Measurements from ENCODE around the gene CERKL.

CERKL gene

GRCh38 chr2:181594322-181594721, 62.6 kb downstream of the CERKL start:
- Histone ChIP-seq H4K20me1 (ENCODE audit: insufficient read depth, low read length) (no peaks in the 10 kb centered on the region), H3K4me1 (ENCODE audit: insufficient read depth, low read length, severe bottlenecking) (no peaks in the 10 kb centered on the region), H3K9ac (ENCODE audit: low read length) (no peak overlapping the region), H3K27me3 (ENCODE audit: insufficient read depth, low read length) (no peaks in the 10 kb centered on the region), H3K4me2 (ENCODE audit: low read length) (no peak overlapping the region), H3K36me3 (ENCODE audit: insufficient read depth, low read length) (no peaks in the 10 kb centered on the region), H3K9me2 (ENCODE audit: low read depth, low read length) (no peaks in the 10 kb centered on the region), H3F3A (ENCODE audit: insufficient read depth, low read length) (no peaks in the 10 kb centered on the region), H3K79me2 (ENCODE audit: insufficient read depth, low read length) (no peaks in the 10 kb centered on the region), H2AFZ (ENCODE audit: low read length) (no peak overlapping the region), H3K9me3 (ENCODE audit: low read length) (no peaks in the 10 kb centered on the region), H3K4me3 (ENCODE audit: low read depth, low read length, poor library complexity, severe bottlenecking) (no peak overlapping the region), H3K27ac (ENCODE audit: low read depth, low read length, poor library complexity, severe bottlenecking) (no peak overlapping the region)
- no peak for TF ChIP-seq CTCF (IDR thresholded peaks at IDR 0.05; ENCODE audit: low read length)
- no peak for TF ChIP-seq EZH2 (IDR thresholded peaks at IDR 0.05; ENCODE audit: borderline replicate concordance, low read length)

- Histone ChIP-seq H4K20me1 (ENCODE audit: insufficient read depth, low read length) (no peaks in the 10 kb centered on the region), H3K9me3 (ENCODE audit: low read length) (no peaks in the 10 kb centered on the region), H3K36me3 (ENCODE audit: insufficient read depth, low read length) (no peaks in the 10 kb centered on the region), H3F3A (ENCODE audit: insufficient read depth, low read length) (no peaks in the 10 kb centered on the region), H3K27ac (ENCODE audit: low read depth, low read length, poor library complexity, severe bottlenecking) (no peak overlapping the region), H3K79me2 (ENCODE audit: insufficient read depth, low read length) (no peaks in the 10 kb centered on the region), H3K9ac (ENCODE audit: low read length) (no peak overlapping the region), H3K27me3 (ENCODE audit: insufficient read depth, low read length) (no peaks in the 10 kb centered on the region), H3K4me1 (ENCODE audit: insufficient read depth, low read length, severe bottlenecking) (peaks cover 19% of the 10 kb centered on the region), H3K4me3 (ENCODE audit: low read depth, low read length, poor library complexity, severe bottlenecking) (no peak overlapping the region), H3K4me2 (ENCODE audit: low read length) (no peak overlapping the region), H3K9me2 (ENCODE audit: low read depth, low read length) (no peaks in the 10 kb centered on the region), H2AFZ (ENCODE audit: low read length) (no peak overlapping the region)
- TF ChIP-seq EZH2 (IDR thresholded peaks at IDR 0.05; ENCODE audit: borderline replicate concordance, low read length) (no peak), CTCF (IDR thresholded peaks at IDR 0.05; ENCODE audit: low read length) (no peak)
Observed at GRCh38 chr2:181589779-181590178, 67.1 kb downstream of the CERKL start.

GRCh38 chr2:181588546-181588945, 68.4 kb downstream of the CERKL start:
- Histone ChIP-seq H3K4me2 (ENCODE audit: low read length) (no peak overlapping the region), H3K79me2 (ENCODE audit: insufficient read depth, low read length) (no peaks in the 10 kb centered on the region), H3K9me2 (ENCODE audit: low read depth, low read length) (no peaks in the 10 kb centered on the region), H3K27me3 (ENCODE audit: insufficient read depth, low read length) (no peaks in the 10 kb centered on the region), H3F3A (ENCODE audit: insufficient read depth, low read length) (no peaks in the 10 kb centered on the region), H3K36me3 (ENCODE audit: insufficient read depth, low read length) (no peaks in the 10 kb centered on the region), H3K4me3 (ENCODE audit: low read depth, low read length, poor library complexity, severe bottlenecking) (no peak overlapping the region), H2AFZ (ENCODE audit: low read length) (no peak overlapping the region), H3K27ac (ENCODE audit: low read depth, low read length, poor library complexity, severe bottlenecking) (no peak overlapping the region), H3K4me1 (ENCODE audit: insufficient read depth, low read length, severe bottlenecking) (peaks cover 19% of the 10 kb centered on the region), H3K9me3 (ENCODE audit: low read length) (no peaks in the 10 kb centered on the region), H3K9ac (ENCODE audit: low read length) (no peak overlapping the region), H4K20me1 (ENCODE audit: insufficient read depth, low read length) (no peaks in the 10 kb centered on the region)
- no peak for TF ChIP-seq CTCF (IDR thresholded peaks at IDR 0.05; ENCODE audit: low read length)
- TF ChIP-seq EZH2 (IDR thresholded peaks at IDR 0.05; ENCODE audit: borderline replicate concordance, low read length): no peak

Measured in OCI-LY1 (cell line).